GM19468 (cell line): ENCODE data around the gene ANAPC5.

Source experiments
- ATAC-seq: cut with Tn5 transposase; IDR thresholded peaks from one replicate; pipeline ENCODE4 v1.9.1; 2021; ENCODE audit warnings: mild to moderate bottlenecking, moderate library complexity, moderate number of reproducible peaks; ENCODE audit not compliant: unreplicated experiment; ENCODE audit errors: extremely low read depth

The ANAPC5 gene

GRCh38 chr12:121371404-121371803, 19.2 kb upstream of the ANAPC5 start:
- no peak for ATAC-seq

GRCh38 chr12:121366063-121366459, 13.8 kb upstream of the ANAPC5 start:
- no peak for ATAC-seq

GRCh38 chr12:121365416-121366062, 13.3 kb upstream of the ANAPC5 start:
- no peak for ATAC-seq

GRCh38 chr12:121364683-121365121, 12.5 kb upstream of the ANAPC5 start:
- ATAC-seq = no peak

- no peak for ATAC-seq
Observed at GRCh38 chr12:121358073-121358472, 5.9 kb upstream of the ANAPC5 start.

GRCh38 chr12:121357331-121357730, 5.1 kb upstream of the ANAPC5 start:
- ATAC-seq = no peak

- ATAC-seq = no peak
Observed at GRCh38 chr12:121356657-121357056, 4.4 kb upstream of the ANAPC5 start.

- no peak for ATAC-seq
Observed at GRCh38 chr12:121355818-121356217, 3.6 kb upstream of the ANAPC5 start.

- no peak for ATAC-seq
Observed at GRCh38 chr12:121352682-121353018, 439 bp upstream of the ANAPC5 start.

- no peak for ATAC-seq
Observed at GRCh38 chr12:121346747-121347146, 5.5 kb downstream of the ANAPC5 start.

- ATAC-seq = no peak
Observed at GRCh38 chr12:121345151-121345815, 6.9 kb downstream of the ANAPC5 start.

- ATAC-seq = no peak
Observed at GRCh38 chr12:121344506-121344905, 7.7 kb downstream of the ANAPC5 start.

- no peak for ATAC-seq
Observed at GRCh38 chr12:121337416-121337815, 14.8 kb downstream of the ANAPC5 start.

- no peak for ATAC-seq
Observed at GRCh38 chr12:121334513-121335343, 17.5 kb downstream of the ANAPC5 start.

GRCh38 chr12:121333747-121334146, 18.5 kb downstream of the ANAPC5 start:
- ATAC-seq = no peak

GRCh38 chr12:121331248-121331647, 21.0 kb downstream of the ANAPC5 start:
- no peak for ATAC-seq

- no peak for ATAC-seq
Observed at GRCh38 chr12:121330692-121331091, 21.5 kb downstream of the ANAPC5 start.

- no peak for ATAC-seq
Observed at GRCh38 chr12:121330195-121330594, 22.0 kb downstream of the ANAPC5 start.

- no peak for ATAC-seq
Observed at GRCh38 chr12:121328620-121329019, 23.6 kb downstream of the ANAPC5 start.

- ATAC-seq = no peak
Observed at GRCh38 chr12:121326996-121327674, 25.1 kb downstream of the ANAPC5 start.
